Glomerular visceral epithelial cell (primary cell): ENCODE results near the gene MYO1H.
"Not testable (repeated sequence)": the region's sequence is repeated elsewhere in the genome, so short reads cannot be mapped to it uniquely, and the experiment has no call there.

ENCODE experiments used
- DNase-seq: peaks from one replicate; pipeline ENCODE4 v3.0.0-alpha.2; 2016; ENCODE audit errors: extremely low spot score

MYO1H gene

DNA sequence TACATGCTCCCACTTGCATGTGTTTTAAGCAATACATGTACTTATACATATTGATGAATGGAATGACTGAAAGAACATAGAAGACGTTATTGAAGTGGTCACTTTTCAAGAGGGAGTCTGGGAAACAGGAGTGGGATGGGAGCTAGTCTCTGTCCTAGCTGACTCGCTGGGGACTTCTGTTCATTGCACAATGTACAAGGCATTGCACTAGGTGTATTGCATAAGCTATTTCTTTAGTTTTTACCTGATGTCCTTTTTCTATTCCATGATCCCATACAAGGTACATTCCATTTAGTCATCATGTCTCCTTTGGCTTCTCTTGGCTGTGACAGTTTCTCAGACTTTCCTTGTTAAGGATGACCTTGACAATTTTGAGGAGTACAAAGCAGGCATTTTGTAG lies 4.0 kb upstream of the MYO1H start:
- no peak for DNase-seq

DNA sequence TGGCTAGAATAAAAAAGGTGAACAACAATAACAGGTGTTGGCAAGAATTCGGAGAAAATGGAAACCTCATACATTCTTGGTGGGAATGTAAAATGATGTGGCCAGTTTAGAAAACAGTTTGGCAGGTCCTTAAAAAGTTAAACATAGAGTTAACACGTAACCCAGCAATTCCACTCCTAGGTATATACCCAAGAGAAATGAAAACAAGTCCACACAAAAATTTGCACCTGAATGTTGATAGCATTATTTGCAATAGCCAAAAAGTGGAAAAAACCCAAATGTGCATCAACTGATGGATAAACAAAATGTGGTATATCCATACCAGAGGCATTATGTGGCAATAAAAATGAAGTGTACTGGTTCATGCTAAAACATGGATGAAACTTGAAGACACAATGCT lies 2.3 kb upstream of the MYO1H start:
- no peak for DNase-seq

DNA sequence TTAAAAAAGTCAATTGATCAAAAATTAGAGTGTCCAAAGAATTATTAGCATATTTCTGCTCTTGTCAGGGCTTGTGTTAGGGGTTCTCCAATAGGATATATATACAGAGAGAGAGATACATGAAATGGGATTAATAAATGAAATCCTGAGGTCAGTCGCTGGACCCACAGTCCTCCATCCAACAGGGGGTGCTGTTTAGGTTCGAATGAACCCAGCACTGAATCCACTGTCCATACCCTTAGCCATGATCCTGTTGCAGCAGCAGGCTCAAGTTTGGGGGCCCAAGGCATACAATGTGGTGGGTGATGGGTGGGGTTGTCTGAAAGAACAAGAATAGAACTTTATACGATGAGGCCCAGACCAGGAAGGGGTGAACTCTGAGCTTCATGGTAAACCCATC lies 780 bp upstream of the MYO1H start:
- DNase-seq: no peak

DNA sequence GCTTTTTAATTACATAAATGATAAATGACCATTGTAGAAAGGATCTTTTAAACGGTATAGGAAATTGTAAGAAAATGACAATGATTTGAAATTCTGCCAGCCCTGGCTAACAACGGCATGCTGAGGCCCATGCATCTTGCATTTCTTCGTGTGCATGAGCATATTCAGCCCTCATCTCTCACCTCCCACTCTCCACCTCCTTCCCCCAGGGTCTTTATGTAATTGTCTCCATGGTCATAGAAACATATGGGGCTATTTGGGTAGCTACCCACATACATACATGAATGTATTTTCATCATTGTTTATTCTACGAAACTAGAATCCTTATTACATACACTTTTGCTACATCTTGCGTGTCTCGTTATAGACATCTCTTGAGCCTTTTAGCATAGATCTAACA lies 4.5 kb downstream of the MYO1H start:
- DNase-seq: no peak

DNA sequence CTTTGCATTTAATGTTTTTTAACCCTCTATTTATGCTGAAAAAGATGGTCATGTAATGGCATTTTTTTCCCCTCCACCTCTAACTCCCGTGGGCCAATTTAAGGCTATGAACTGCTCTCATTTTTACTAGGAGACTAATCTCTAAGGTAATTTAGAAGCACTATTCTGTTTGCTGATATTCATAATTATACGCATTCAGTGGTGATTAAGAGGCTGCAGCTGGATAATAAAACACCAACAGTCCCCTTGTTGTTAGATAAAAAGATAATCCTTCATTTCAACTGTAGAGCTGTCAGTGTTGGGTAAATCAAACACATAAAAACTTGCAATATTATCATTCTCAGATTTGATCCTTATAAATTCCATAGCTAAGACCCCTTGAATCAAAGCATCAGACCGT lies 8.9 kb downstream of the MYO1H start:
- no peak for DNase-seq

DNA sequence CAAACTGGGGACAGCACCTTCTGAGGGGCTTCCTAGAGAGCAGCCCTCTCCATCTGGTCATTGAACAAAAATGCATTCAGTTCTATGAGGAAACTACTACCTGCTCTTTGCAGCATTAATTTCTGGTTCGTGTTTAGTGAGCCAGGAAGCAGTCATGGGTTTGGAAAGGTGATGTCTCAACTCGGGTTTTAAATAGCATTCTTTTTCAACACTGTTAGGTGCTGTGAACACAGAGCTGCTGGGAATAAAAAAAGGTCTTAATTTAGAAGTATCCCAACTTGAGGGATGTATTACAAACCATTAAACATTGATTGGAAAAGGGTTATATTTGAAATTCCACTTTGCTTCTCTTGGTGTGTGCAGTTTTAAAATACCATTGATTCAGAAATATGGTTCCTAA lies 9.3 kb downstream of the MYO1H start:
- DNase-seq: no peak

DNA sequence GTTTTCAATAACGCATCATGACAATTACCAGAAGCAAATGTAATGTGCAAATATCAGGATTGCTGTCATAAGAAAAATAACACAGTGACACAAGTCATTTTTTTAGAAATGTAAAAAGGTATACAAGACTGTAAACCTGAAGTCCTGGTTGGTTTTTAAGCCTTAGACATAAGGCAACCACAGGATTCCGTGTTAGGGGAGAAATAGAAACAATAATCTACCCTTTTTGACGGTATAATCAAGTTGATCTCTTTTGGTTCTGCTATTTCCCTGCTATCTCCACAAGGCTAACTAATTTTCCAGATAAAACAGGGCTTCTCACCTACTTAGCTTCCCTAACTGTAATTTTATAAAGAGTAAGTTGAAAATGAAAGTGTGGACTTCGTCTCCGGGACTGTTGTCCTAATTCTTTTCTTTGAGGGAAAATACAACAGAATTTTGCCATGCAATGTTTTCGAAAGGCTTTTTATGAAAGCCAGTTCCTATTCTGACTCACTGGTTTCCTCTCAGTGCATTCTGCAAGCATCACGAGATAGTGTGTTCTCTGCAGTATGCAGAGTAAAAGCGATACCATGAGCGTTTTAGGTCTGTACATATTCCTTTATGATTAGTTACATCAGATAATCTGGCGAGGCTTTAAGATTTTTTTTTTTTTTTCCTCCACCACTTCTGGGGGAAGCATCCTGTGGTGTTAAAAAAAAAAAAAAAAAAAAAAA lies 10.6 kb downstream of the MYO1H start:
- DNase-seq: no peak

DNA sequence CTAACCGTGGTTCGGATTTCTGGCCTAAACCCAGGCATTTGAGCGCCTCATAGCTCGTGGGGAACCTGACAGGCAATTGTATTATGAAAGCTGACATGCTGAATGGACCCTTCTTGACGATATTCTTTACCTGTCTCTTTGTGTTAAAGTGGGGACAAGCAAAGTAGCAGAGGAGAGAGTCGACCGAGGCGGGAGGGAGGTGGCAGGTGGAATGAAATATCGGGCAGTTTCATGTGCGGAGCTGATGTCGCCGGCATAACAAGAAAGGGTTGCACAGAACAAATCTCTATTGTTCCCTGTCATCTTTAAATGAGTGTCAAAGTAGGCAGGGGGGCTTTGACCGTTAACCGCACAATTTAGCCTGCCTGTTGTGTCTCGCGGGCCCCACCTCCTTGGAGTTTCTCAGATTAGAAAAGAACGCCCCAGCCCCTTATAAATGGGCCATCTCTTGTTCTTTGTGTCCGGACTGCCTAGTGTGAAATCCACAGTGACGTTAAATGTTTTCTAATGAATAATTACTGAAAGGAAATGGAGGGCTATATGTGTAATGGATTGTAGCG lies 11.5 kb downstream of the MYO1H start:
- DNase-seq: no peak

DNA sequence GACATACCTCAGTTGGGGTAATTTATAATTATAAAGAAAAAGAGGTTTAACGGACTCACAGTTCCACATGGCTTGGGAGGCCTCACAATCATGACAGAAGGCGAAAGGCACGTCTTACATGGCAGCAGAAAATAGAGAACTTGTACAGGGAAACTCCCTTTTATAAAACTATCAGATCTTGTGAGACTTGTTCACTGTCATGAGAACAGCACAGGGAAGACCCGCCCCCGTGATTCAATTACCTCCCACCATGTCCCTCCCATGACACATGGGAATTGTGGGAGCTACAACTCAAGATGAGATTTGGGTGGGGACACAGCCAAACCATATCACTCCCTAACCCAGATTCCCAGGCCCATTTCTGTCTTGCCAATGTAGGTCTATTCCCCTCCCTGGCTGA lies 22.1 kb downstream of the MYO1H start:
- DNase-seq: no peak

DNA sequence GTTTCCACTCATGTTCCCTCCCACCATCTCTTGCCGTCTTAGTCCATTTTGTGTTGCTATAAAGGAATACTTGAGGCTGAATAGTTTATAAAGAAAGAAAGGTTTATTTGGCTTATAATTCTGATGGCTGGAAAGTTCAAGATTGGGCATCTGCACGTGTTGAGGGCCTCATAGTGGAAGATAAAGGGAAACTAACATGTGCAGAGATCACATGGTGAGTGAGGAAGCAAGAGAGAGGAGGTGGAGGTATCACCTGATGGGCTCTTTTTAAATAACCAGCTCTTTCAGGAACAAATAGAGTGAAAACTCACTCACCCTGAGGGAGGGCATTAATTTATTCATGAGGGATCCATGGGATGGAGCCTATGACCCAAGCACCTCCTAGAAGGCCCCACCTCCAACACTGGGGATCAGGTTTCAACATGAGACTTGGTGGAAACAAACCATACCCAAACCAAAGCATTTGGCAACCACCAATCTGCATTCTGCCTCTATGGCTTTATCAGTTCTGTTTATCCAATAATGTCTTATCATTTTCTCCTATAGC lies 29.5 kb downstream of the MYO1H start:
- no peak for DNase-seq

DNA sequence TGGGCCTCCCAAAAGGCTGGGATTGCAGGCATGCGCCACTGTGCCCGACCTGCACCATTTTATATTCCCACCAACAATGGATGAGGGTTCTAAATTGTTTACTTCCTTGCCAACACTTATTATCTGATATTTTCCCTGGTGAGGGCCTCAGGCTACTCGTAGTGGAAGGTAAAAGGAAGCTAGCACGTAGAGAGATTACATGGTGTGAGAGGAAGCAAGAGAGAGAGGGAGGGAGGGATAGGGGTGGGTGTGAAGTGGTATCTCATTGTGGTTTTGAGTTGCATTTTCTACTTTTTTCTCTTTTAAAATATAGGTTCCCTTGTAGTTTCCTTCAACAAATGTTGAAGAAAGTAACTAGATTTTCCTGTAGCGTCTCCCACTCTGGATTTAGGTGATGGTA lies 30.9 kb downstream of the MYO1H start:
- DNase-seq: no peak

DNA sequence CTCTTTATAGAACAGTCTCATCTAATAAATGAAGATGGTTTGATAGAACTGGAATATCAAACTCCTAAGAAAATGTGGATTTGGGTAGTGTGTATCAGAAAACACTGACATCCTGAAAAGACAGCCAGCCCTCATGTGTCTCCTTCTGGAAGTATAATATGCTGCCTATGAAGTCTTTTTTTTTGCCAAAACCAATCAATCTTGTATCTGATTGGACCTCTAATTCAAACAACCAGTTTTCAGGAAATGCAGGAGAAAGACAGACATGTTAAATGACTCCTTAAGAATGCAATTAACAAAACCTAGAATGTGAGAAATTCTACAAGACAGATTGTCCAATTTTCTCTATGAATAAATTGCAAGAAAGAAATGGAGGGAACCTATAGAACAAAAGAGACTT lies 34.3 kb downstream of the MYO1H start:
- no peak for DNase-seq

DNA sequence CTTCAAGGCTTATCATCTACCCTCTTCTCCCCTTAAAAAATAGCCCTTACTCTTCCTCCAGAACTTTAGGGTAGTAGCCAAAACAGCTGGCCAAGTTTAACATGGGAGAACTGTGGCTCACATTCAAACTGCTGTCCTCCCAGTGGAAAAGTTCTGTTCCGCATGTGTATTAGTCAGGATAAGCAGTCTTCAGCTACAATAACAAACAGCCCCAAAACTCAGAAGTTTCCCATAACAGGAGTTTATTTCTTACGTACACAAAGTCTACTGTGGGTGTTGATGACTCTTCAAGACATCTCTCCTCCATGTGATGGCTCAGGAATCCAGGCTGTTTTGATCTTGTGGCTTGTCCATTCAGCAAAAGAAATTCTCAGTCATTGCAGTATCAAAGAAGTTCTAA lies 35.5 kb downstream of the MYO1H start:
- no peak for DNase-seq

DNA sequence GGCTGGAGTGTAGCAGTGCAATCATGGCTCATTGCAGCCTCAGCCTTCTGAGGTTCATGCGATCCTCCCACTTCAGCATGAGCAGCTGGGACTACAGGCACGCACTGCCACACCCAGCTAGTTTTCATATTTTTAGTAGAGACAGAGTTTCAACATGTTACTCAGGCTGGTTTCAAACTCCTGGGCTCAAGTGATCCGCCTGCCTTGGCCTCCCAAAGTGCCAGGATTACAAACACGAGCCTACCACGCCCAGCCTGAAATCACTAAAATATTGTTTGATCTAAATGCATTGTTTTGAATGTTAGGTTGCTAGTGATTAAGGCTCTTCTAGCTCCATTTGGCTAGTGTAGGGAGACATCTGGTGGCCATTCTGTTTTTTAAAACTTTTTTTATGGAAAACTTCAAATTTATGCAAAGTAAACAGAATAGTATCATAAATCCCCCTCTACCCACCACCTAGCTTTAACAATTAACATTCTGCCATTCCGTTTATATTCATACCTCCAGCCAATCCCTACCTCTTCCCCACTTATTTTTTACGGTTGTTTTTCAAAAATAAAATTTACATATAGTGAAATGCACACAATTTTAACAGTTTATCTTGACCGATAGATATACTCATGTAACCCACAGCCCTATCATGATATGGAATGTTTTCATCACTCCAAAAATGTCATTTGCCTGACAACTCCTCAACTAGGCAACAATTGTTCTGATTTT lies 37.8 kb downstream of the MYO1H start:
- DNase-seq: peak; percentile 24

DNA sequence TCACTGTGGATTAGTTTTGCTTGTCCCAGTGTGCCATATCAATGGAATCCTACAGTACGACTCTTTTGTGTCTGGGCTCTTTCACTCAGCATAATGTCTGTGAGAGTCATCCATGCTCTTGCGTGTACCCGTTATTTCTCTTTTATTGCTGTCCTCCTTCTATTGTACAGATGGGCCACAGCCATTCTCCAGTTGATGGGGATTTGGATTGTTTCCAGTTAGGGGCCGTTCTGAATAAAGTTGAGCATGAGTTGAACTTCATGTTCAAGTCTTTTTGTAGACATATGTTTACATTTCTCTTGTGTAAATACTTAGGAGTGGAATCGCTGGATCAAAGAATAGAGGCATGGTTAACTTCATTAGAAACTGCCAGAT lies 38.3 kb downstream of the MYO1H start:
- DNase-seq: no peak

DNA sequence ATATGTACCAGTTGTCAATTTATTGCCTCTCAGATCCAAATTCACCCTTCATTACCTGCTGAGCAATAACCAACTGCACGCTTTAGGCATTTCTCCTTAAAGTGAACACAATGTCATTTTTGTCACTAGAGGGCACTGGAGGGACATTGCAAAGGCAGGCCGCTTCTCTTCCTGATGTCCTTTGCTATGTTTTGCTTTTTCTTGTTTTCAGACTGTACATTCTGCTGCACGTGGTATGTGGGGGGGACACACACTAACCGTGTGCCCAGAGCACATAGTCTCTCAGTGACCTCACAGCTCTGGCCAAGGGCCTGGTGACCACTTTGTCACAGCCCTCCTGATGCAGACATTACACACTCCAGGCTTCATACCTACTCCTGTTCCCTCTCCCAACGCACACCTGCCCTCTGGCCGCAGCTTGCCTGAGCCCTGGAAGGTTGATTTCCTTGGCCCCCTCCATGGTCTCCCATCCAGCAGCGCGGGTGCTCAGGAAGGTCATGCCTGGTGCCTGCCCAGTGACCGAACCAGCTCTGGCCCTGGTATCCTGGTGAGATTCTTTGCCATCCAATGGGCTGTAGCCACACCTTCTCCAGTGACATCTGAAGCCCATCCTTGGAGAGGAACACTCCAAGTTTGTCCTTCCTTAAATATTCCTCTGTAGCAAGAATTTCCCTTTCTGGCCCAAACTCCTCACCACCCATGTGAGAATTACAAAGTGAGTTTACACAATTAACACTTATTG lies 39.9 kb downstream of the MYO1H start:
- DNase-seq: peak; percentile 6

DNA sequence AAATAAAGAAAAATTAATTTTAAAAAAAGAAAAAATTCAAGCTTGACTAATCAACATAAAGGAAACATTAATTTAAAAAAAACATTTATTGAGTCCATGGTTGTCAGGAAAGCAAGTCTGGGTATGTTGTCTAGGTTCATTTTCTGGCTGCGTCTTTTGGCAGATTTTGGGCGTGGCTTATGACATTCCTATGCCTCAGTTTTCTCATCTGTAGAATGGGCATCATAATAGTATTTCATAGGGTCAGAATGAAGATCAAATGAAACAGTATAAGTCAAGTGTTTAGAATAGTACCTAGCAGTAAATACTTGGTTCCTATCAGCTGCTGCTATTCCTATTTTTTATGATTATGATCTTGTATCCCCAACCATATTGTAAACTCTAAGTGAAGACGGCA lies 40.5 kb downstream of the MYO1H start:
- DNase-seq: no peak

DNA sequence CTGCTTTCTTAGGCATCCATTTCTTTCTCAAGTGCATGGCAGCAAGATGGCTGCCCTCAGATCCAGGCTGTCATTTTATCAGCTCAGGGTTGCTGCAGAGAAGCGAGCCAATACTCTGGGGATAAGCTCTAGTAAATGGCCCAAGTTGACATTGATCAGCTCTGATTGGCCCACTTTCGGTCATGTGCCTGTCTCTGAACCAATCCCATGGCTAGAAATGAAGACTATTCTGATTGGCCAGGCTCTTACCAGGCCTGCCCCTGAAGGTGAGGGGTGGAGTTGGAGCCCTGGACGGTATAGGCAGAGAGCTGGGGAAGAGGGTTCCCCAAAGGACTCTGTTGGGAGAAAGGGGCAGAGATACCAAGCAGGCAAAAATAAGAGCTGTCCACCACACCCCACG lies 41.4 kb downstream of the MYO1H start:
- DNase-seq: peak; percentile 3

DNA sequence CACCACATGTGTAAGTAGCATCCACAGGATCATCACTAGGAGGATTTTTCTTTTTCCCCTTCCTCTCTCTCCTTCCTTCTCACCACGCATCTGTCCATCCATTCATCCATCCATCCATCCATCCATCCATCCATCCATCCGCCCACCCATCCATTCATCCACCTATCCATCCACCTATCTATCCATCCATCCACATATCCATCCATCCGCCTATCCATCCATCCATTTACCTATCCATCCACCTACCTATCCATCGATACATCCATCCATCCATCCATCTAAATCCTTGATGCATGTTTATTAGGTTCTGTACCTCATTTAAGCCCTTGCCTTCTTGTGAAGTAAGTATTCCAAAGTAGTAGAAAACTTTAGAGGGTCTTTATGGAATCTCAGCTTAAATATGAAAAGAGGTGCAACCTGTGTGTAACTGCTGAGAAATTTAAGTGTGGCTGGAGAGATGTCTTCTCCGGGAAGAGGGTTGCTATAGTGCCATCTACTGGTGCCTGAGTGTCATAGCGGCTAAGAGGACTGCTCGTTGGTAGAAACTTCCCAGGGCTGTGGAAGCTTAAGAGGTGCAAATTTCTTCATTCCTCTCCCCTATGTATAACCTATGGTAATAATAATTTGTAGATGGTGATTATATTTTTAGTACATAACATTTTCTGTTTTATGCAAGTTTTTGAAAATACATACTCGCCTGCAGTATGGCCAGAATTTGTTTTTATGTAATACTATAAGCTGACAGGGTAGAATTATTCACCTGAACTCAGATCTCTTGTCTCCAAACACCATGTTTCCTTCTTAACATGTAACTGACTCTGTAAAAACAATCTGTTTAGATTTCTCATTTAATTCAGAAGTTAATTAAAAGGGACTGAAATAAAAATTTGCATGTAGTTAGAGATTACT lies 46.0 kb downstream of the MYO1H start:
- DNase-seq: peak; percentile 48

DNA sequence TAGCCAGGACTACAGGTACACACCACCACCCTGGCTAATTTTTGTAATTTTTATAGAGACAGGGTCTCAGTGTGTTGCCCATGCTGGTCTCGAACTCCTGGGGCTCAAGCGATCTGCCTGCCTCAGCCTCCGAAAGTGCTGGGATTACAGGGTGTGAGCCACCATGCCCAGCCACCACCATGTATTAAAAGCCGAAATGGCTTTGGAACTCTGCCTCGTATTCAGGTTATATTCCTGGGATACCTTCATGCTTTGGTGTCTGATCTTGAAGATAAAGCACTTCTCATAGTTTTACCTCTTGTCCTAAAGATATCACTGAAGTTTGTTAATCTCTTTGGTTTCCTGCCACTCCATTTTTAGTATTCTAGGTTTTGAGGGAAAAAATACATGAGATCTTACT lies 47.2 kb downstream of the MYO1H start:
- no peak for DNase-seq

DNA sequence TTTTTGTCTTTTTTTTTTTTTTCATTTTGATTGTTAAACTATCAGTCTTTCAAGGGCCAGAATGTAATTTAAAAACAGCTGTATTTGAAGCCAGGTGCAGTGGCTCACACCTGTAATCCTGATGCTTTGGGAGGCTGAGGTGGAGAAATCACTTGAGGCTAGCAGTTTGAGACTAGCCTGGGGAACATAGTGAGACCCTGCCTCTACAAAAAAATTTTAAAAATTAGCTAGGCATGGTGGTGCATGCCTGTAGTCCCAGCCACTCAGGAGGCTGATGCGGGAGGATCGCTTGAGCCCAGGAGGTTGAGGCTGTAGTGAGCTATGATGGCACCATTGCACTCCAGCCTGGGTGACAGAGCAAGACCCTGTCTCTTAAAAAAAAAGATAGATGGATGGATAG lies 57.1 kb downstream of the MYO1H start:
- DNase-seq: not testable (repeated sequence)
